BE2C (cell line): ENCODE data around the gene KANSL1.

Source experiments
- DNase-seq: peaks from one replicate; pipeline ENCODE4 v3.0.0-alpha.2; 2020
- H3K27me3 ChIP-seq: fragments of 250-450 bp; sonication (Bioruptor Pico); 2 replicates; pipeline ENCODE4 v1.5.1; 2020; ENCODE audit warnings: mild to moderate bottlenecking
- H3K36me3 ChIP-seq: fragments of 250-450 bp; sonication (Bioruptor Pico); 2 replicates; pipeline ENCODE4 v1.5.1; 2020; ENCODE audit warnings: mild to moderate bottlenecking
- H3K4me1 ChIP-seq: fragments of 250-450 bp; sonication (Bioruptor Pico); 2 replicates; pipeline ENCODE4 v1.5.1; 2020
- H3K4me3 ChIP-seq: 2 replicates; pipeline ENCODE4 v1.5.1; 2011; ENCODE audit warnings: low read depth, low read length
- H3K9me3 ChIP-seq: fragments of 250-450 bp; sonication (Bioruptor Pico); 2 replicates; pipeline ENCODE4 v1.5.1; 2020
- CTCF ChIP-seq: IDR thresholded peaks from 2 replicates; pipeline ENCODE4 v1.5.1; 2012; ENCODE audit warnings: mild to moderate bottlenecking, low read depth, low read length

The KANSL1 gene

GRCh38 chr17:46080118-46081017 lies 112.9 kb downstream of the KANSL1 start:
- Histone ChIP-seq H3K27me3 (no peaks in the 10 kb centered on the region), H3K4me3 (no peak overlapping the region), H3K4me1 (peaks cover 6% of the 10 kb centered on the region), H3K36me3 (peaks cover 10% of the 10 kb centered on the region), H3K9me3 (no peaks in the 10 kb centered on the region)
- DNase-seq: no peak
- no peak for TF ChIP-seq CTCF

DNA sequence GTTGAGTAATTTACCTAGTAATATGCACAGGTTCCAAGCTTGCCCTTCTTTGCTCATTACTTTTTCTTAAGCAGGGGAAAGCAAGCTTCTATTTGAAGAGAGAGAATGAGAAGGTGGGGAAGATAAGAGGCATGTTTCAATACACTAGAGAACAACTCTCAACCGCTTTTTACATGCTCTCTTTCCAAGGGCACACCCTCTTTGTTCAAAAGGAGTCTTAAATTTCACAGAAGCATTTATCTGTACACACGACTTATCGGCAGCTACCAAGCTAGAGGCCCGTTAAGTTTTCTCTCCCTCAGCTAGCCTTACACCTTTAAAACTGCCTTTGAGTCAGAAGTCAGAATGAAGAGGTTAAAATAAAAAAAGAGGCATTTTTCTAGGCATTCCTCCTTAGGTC lies 114.6 kb downstream of the KANSL1 start:
- Histone ChIP-seq H3K4me1 (peaks cover 5% of the 10 kb centered on the region), H3K36me3 (peaks cover 10% of the 10 kb centered on the region), H3K4me3 (no peak overlapping the region), H3K27me3 (no peaks in the 10 kb centered on the region), H3K9me3 (no peaks in the 10 kb centered on the region)
- no peak for DNase-seq
- no peak for TF ChIP-seq CTCF

GRCh38 chr17:46074540-46074939 lies 118.7 kb downstream of the KANSL1 start:
- DNase-seq: no peak
- Histone ChIP-seq H3K36me3 (peaks cover 5% of the 10 kb centered on the region; the same call in 1 of the 2 replicates), H3K27me3 (no peaks in the 10 kb centered on the region), H3K4me1 (no peaks in the 10 kb centered on the region), H3K4me3 (no peak overlapping the region), H3K9me3 (no peaks in the 10 kb centered on the region)
- TF ChIP-seq CTCF: no peak

- Histone ChIP-seq H3K4me1 (no peaks in the 10 kb centered on the region), H3K36me3 (peaks cover 4% of the 10 kb centered on the region), H3K4me3 (no peak overlapping the region), H3K27me3 (no peaks in the 10 kb centered on the region), H3K9me3 (no peaks in the 10 kb centered on the region)
- DNase-seq: no peak
- TF ChIP-seq CTCF: no peak
Observed at GRCh38 chr17:46072998-46073397, 120.2 kb downstream of the KANSL1 start.

DNA sequence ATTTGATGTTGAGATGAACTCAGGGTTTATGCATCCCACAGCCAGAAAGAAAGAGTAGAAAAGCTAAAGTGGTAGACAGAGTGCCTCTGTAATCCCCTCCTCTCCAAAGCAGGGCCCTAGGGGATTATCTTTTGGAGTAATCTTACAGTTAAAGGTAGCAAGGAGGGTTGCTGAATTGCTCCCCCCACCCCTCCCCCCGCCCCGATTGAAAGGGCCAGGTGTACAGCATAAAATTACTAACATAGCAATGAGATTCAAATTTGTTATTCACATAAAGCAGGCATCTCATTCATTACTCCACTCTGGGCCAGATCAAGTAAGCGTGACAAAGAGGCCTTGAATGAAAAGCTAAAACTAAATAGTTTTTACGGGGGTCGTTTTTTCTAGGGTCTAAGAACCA lies 121.4 kb downstream of the KANSL1 start:
- Histone ChIP-seq H3K9me3 (no peaks in the 10 kb centered on the region), H3K4me1 (no peaks in the 10 kb centered on the region), H3K36me3 (peaks cover 10% of the 10 kb centered on the region), H3K27me3 (no peaks in the 10 kb centered on the region), H3K4me3 (no peak overlapping the region)
- TF ChIP-seq CTCF: no peak
- no peak for DNase-seq

DNA sequence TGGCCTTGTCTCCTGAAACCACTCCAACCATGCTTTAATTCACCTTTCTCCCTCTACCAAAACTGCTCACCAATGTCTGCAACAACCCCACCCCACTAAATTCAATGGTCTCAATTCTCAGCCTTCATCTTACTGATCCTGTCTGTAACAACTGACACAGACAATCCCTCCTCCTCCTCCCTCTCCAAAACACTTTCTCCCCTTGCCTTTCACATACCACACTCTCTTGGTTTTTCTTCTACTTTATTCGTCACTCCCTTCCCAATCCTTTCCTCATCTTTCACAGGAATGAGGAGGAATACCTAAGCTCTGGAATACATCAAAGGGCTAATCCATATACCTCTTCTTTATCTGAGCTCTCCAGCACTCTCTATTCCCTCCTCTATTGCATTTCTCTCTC lies 128.8 kb downstream of the KANSL1 start:
- no peak overlapping the region for H3K4me3 ChIP-seq
- no peak for TF ChIP-seq CTCF
- no peaks in the 10 kb centered on the region for H3K9me3 ChIP-seq
- H3K4me1 ChIP-seq: no peaks in the 10 kb centered on the region
- H3K27me3 ChIP-seq: no peaks in the 10 kb centered on the region
- peaks cover 52% of the 10 kb centered on the region for H3K36me3 ChIP-seq
- no peak for DNase-seq
